ENCODE measurements around the gene OLFML1. TPM values are rescaled to one million over a fixed set of nuclear protein-coding genes. Genes with fewer than 3 reads are reported as not detected.

Gene OLFML1
- total RNA-seq, 1 donor from 2014 or later = under 0.01 TPM

- no peak for DNase-seq (ENCODE audit: low read depth in 2 of 2)
Observed at GRCh38 chr11:7559398-7560283, 74.3 kb downstream of the OLFML1 start.

Other genes with a start within 250 kb of the OLFML1 start
- 0.20 and 1.1 TPM in 2 replicates for gene SYT9, start 233.6 kb upstream of the OLFML1 start, total RNA-seq
- gene PPFIBP2, start 28.5 kb downstream of the OLFML1 start, total RNA-seq = 2.0 and 5.2 TPM in 2 replicates
- gene CYB5R2, start 188.0 kb downstream of the OLFML1 start, total RNA-seq = under 0.01 and 0.22 TPM in 2 replicates
- not detected in 2 replicates for gene OVCH2, start 221.0 kb downstream of the OLFML1 start, total RNA-seq

Measured in lung microvascular endothelial cell (primary cell).